GM15510 (cell line): ENCODE data around the gene ZCCHC14.

Experiments used
- POLR2A ChIP-seq: IDR thresholded peaks from 3 replicates; pipeline ENCODE4 v1.6.1; 2011; ENCODE audit warnings: borderline replicate concordance; ENCODE audit not compliant: insufficient read length; ENCODE audit errors: extremely low read depth

Gene ZCCHC14

DNA sequence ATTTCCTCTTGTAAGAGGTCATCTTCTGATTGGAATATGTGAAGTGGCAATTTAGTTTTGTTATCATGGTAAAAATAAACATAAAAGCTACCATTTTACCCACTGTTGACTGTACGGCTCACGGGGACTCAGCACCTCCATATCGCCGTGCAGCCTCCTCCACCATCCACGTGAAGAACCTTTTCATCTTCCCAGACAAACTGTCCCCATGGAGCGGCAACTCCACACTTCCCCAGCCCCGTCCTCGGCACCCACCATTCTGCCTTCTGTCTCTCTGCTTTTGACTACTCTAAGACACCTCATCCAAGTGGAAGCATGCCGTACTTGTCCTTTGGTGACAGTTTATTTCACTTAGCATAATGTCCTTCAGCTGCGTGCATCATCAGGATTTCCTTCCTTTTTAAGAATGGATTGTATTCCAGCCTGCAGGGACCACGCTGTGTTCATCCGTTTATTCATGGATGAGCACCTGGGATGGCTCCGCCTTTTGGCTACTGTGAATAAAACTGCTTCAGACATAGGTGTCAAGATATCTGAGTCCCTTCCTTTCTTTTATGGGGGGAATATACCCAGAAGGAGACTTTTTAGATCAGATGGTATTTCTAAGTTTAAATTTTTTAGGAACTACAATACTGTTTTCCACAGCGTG lies 123.6 kb downstream of the ZCCHC14 start:
- no peak for TF ChIP-seq POLR2A

DNA sequence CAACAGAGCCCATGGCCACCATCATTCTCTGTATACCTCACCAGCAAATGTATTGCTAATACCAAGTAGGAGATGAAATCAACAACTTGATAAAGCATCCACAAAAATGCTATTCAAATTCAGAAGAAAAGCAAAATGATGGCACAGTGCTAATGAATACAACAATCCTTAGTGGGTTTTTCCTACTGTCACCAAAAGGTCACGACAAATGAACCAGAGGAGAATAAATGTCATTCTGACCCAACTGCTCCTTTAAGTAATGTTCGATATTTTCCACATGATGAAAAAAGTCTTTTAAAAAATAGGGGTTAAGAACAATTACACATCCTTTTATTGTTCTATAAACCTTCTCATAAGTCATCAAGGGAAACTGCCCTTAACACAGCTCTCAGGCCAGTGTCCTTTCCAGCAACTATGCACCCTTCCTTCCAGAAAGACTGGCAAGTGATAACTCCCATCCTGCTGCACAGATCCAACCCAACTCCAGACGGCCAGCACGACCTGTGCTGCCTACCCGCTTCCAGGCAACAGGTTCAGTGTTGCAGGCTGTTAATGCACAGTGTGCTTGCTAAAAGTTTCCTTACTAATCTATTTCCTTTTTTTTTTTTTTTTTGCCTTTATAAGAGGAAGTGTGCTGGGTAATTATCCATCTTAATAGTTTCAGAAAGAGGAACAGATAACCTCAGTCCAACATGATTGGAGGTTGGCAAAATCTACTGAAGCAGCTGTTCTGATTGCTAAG lies 124.6 kb downstream of the ZCCHC14 start:
- TF ChIP-seq POLR2A, result no peak

DNA sequence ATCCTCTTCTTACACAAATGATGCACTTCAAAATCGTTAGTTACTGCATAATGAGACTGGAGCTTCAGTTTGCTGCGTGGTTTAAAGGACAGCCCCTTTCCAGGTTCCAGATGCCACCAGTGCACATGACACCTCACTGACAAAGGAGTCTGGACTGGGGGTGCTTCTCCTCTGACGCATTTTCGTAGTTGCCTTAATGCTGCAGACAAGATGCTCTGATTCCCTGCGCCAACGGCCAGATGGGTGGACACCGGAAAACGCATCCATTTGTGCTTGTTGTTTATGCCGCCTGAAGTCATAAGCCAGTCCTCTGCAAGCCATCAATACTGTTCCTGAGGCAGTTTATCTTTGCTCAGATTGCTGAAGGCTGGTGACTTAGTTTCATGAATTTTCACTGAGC lies 125.3 kb downstream of the ZCCHC14 start:
- no peak for TF ChIP-seq POLR2A

DNA sequence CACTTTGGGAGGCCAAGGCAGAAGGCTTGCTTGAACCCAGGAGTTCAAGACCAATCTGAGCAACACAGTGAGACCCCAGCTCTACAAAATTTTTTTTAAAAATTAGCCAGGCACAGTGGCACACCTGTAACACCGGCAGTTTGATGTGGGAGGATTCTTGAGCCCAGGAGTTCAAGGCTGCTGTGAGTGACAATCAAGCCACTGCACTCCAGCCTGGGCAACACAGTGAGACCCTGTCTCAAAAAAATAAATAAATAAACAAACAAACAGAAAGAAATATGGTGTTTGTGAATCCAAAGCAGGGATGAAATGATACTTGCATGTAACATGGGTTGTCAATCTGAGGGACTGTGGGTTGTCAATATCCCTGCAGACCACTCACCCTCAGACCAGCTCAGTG lies 125.9 kb downstream of the ZCCHC14 start:
- TF ChIP-seq POLR2A, result no peak

DNA sequence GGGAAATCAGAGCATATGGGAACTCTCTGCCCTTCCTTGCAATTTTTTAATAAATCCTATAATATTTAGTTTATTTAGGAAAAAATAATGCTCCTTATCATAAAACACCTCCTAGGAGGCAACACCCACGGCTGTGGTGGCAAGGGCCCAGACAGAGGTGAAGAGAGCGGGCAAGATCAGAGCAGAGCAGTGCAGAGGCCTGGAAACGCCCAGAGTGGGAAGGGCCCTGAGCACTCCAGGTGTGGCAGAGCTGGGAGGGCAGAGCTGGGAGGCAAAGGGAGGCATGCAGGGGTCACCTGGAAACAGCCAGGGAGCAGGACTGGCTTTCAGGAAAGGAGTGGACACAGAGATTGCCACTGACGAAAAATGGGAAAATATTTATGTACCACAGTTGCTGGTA lies 126.5 kb downstream of the ZCCHC14 start:
- no peak for TF ChIP-seq POLR2A

DNA sequence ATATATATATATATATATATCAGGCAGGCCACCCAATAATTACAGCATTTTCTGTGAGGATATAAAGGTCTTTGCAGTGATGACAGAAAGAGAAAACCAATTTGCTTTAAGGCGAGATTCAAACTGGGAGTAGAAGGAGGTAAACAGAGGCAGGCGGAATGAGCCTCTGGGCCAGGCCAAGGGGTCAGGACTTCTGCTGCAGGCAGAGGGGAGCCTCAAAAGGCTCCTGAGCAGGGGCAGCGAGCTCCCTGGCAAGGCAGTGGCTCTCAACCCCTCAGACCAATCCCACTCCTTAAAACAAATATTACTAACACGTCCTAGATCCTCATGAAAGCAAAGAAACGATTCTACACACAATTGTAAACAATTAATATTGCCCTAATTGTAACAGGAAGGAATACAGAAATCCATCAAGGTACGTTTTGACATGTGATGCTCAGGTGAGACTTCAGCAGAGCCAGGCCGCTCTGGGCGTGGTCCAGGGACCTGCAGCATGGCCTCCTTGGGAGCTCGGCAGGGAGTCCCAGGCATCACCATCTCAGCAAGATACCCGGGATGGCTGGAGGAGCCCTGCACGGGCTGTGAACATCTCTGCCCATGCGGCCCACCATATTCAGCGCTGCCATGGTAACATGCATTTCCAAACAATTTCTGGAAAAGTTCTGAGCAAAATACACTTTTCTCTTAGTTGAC lies 127.7 kb downstream of the ZCCHC14 start:
- no peak for TF ChIP-seq POLR2A

DNA sequence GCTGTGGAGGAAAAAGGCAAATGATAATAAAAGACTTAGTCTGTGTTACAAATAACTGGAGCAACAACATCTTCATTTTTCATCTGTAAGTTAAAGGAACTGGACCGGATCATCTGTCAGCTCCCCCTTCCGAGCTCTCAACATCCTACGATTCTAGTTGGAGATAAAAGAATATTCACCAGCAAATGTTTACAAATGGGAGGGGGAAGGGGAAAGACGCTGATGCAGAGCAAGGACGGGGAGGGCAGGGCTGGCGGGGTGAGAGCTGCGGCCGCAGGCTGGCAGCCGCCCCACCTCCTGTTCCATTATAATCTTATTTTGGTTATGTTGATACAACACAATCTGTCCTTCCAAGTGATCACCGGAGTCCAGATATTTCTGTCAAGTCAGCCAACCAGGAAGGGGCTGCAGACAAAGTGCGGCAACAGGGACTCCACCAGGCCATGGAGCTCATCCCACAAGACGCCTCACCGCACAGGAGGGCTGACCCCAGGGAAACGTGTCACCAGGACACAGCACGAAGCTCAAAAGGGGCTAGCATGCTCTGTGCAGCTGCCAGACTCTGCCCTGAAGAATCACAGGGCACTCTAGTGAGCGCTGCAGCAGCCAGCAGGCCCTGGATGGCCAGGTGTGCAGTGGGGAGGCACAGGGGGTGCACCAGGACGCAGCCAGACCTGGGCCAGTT lies 128.9 kb downstream of the ZCCHC14 start:
- no peak for TF ChIP-seq POLR2A

DNA sequence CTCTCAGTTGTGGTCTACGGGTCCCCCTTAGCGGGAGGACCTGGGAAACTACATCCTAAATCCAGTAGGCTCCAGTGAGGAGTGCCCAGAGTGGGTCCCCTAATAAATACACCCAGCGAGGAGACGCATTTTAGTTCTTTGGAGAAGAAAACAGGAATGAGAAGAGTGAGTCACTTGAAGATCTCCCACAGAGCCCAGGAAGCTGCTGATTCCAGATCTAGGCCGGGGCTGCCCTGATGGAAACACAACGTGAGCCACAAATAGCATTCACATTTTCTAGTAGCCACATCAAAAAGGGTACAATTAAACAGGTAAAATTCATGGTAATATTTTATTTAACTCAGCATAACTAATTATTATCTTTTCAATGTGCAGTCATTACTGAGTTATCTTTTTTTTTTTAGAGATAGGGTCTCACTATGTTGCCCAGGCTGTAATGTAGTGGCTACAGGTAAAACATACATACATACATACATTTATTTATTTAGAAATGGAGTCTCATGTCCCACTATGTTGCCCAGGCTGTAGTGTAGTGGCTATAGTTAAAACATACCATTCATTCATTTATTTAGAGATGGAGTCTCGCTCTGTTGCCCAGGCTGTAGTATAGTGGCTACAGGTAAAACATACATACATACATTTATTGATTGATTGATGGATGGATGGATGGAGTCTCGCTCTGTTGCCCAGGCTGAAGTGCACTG lies 130.8 kb downstream of the ZCCHC14 start:
- TF ChIP-seq POLR2A, result no peak

DNA sequence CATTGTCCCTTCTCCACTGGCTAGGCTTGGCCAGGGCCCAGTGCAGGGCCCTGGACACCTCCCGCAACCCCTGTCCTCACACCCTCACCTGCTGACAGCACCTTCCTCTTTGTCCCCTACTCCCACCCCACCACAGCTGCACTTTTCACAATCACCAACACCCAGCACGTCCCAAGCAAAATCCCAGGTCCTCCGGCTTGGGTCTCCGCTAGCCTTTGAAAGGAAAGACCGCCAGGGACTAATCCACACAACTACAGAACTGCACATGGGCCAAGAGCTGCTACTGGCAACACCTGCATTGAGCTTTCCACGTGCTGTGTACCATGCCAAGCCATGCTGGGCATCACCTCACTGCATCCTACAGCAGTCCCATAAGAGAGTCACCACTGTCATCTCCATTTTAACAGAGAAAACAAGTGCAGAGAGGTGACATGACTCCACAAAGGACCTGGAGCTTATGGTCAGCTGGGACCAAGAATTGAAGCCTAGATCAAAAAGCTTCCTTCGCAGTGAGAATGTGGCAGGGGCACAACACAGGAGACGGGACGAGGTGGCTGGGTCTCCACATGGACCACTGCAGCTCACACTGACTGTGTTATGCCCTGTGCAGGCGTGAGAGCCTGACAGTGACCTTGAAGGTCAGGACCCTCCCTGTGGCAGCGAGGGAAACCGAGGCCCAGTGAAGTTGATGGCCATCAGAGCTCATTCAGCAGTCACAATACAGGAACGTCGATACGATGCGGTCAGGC lies 131.8 kb downstream of the ZCCHC14 start:
- TF ChIP-seq POLR2A, result no peak

DNA sequence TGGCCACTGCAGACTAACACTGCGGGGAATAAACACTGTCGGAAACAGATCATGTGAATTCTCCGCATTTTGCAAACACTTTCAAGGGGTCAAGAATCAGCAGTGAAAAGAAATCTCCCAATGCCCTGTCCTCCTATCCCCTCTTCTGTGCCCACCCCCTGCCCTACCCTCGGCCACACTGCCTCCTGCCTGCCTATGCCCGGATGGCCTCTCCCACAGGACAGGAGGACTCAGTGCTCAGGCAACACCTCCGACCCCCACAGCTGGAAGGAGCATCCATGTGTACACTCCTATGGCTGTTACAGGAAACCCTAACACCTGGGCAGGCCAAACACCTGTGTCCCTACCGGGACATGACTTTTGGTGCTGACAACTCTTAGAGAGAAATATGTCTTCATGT lies 133.7 kb downstream of the ZCCHC14 start:
- no peak for TF ChIP-seq POLR2A

DNA sequence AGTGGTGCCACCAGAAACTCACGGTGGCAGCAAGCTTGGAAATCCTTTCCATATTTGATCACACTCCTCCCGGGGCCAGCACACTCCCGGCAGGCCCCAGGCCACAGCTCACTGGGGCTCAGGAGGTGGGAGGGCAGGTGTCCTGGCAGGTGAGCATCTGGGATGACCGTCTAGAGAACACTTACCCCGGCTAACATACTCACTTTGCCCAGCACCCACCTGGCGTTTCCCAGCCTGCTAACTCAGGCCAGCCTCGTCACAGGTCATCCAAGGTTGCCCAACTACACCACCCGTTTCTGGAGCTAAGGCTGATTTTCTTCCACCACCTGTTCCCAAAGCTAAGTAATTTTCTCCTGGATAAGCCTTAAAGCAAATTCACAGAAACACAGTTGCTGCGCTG lies 134.1 kb downstream of the ZCCHC14 start:
- TF ChIP-seq POLR2A, result no peak

DNA sequence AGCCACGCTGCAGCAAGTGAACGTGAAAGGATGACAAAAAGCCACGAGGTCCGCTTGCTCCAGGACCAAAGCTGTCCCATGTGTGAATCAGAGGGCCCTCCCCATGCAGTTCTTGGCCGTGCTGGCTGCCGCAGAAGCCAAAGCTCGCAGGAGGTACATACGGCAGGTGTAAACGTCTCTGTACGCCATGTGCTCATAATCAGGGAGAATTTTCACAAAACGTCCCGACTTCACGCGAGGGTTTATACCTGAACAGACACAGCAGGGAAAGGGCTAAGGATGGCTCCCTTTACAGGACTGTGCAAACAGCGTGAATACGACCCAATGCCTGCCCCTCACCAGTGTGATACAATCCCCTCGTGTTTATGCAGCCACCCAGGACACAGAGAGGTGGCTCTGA lies 134.6 kb downstream of the ZCCHC14 start:
- TF ChIP-seq POLR2A, result no peak

DNA sequence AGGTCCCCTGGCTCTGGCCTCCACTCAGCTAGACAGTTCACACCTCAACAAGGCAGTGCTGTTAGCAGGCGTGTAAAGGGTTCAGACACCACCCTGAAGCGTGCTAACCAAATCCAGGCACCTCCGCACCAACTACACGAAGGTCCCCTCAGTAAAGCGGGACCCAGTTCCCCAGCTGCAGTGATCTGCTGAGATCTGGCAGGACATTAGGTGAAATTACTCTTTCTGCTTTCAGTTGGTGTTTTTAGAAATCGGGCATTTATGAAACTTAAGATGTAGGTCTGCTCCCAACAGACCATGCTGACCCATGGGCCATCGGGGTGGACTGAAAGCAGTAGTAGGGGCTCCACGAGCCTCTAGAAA lies 136.4 kb downstream of the ZCCHC14 start:
- no peak for TF ChIP-seq POLR2A
